ENCODE data around the gene COG5.
"Not testable (repeated sequence)": the region's sequence is repeated elsewhere in the genome, so short reads cannot be mapped to it uniquely, and the experiment has no call there.

COG5 gene

GRCh38 chr7:107170051-107170915 is 393.4 kb downstream of the COG5 start:
- DNase-seq (ENCODE audit: extremely low spot score, insufficient read length, low read depth) (no peak), FAIRE-seq (no peak)

- peak; percentile 59 for DNase-seq (ENCODE audit: extremely low spot score, insufficient read length, low read depth)
- FAIRE-seq: peak; percentile 92
Measured at GRCh38 chr7:107169120-107170050, 394.3 kb downstream of the COG5 start.

GRCh38 chr7:107168233-107169119 is 395.2 kb downstream of the COG5 start, which contains the start of gene HBP1:
Gene HBP1, plus strand, starts transcription at chr7:107169003. Its CDS starts 10,891 bp downstream, at chr7:107179894.
- FAIRE-seq (peak; percentile 100), DNase-seq (ENCODE audit: extremely low spot score, insufficient read length, low read depth) (peak; percentile 85)

GRCh38 chr7:107167483-107168232 is 396.1 kb downstream of the COG5 start:
- FAIRE-seq (peak; percentile 70), DNase-seq (ENCODE audit: extremely low spot score, insufficient read length, low read depth) (no peak)

- no peak for DNase-seq (ENCODE audit: extremely low spot score, insufficient read length, low read depth)
- FAIRE-seq: no peak
Measured at GRCh38 chr7:107166736-107167426, 396.8 kb downstream of the COG5 start.

GRCh38 chr7:107165341-107165740 is 398.4 kb downstream of the COG5 start:
- FAIRE-seq (no peak), DNase-seq (ENCODE audit: extremely low spot score, insufficient read length, low read depth) (no peak)

- no peak for DNase-seq (ENCODE audit: extremely low spot score, insufficient read length, low read depth)
Measured at GRCh38 chr7:107164092-107164491, 399.6 kb downstream of the COG5 start.

GRCh38 chr7:107162475-107162874 is 401.2 kb downstream of the COG5 start:
- no peak for FAIRE-seq
- no peak for DNase-seq (ENCODE audit: extremely low spot score, insufficient read length, low read depth)

More at GRCh38 chr7:107164092-107164491, 399.6 kb downstream of the COG5 start:
- no peak for FAIRE-seq

- FAIRE-seq: no peak
- DNase-seq (ENCODE audit: extremely low spot score, insufficient read length, low read depth): no peak
Measured at GRCh38 chr7:107161415-107161814, 402.3 kb downstream of the COG5 start.

GRCh38 chr7:107160389-107160788 is 403.3 kb downstream of the COG5 start:
- DNase-seq (ENCODE audit: extremely low spot score, insufficient read length, low read depth) (no peak), FAIRE-seq (no peak)

- no peak for FAIRE-seq
- DNase-seq (ENCODE audit: extremely low spot score, insufficient read length, low read depth): no peak
Measured at GRCh38 chr7:107158028-107158427, 405.7 kb downstream of the COG5 start.

GRCh38 chr7:107157091-107157490 is 406.6 kb downstream of the COG5 start:
- FAIRE-seq (no peak), DNase-seq (ENCODE audit: extremely low spot score, insufficient read length, low read depth) (no peak)

- DNase-seq (ENCODE audit: extremely low spot score, insufficient read length, low read depth); FAIRE-seq: not testable (repeated sequence)
Measured at GRCh38 chr7:107155726-107156125, 408.0 kb downstream of the COG5 start.

GRCh38 chr7:107154826-107155225 is 408.9 kb downstream of the COG5 start:
- FAIRE-seq (no peak), DNase-seq (ENCODE audit: extremely low spot score, insufficient read length, low read depth) (no peak)

GRCh38 chr7:107152011-107152410 is 411.7 kb downstream of the COG5 start:
- DNase-seq (ENCODE audit: extremely low spot score, insufficient read length, low read depth) (no peak), FAIRE-seq (no peak)

All from GM18507 (cell line).